CD14-positive monocyte (primary cell): ENCODE data around the gene CHST3. TPM values are rescaled to one million over a fixed set of nuclear protein-coding genes. Genes with fewer than 3 reads are reported as not detected.

Experiments used
- DNase-seq, 3 donors: peaks; one replicate each; pipeline ENCODE4 v3.0.0-alpha.2; 2011 to 2022
- H2AFZ ChIP-seq: 2 replicates; pipeline ENCODE4 v1.6.0; 2012; ENCODE audit warnings: mild to moderate bottlenecking, low read depth, low read length, inconsistent platforms; ENCODE audit not compliant: insufficient read depth, poor library complexity, severe bottlenecking
- H3K27ac ChIP-seq, 2 donors: 1 replicate in 1 of 2; 2 replicates in 1 of 2; pipeline ENCODE4 v1.5.1; 2012 to 2013; ENCODE audit warnings: low read length in 2 of 2, control low read depth in 1 of 2, inconsistent platforms in 1 of 2, low read depth in 1 of 2, mild to moderate bottlenecking in 1 of 2
- H3K27me3 ChIP-seq, 2 donors: one replicate each; pipeline versions ENCODE4 v1.6.0 to v1.6.1; 2011 to 2013; ENCODE audit warnings: low read length in 2 of 2; ENCODE audit not compliant: control insufficient read depth in 2 of 2, insufficient read depth in 2 of 2
- H3K36me3 ChIP-seq, 2 donors: replicated peaks in 1 of 2; 1 replicate in 1 of 2; 2 replicates in 1 of 2; pipeline versions ENCODE4 v1.5.1 to v1.6.1; 2012 to 2013; ENCODE audit warnings: low read length in 2 of 2, control low read depth in 1 of 2, inconsistent platforms in 1 of 2, mild to moderate bottlenecking in 1 of 2; ENCODE audit not compliant: insufficient read depth in 2 of 2, control insufficient read depth in 1 of 2
- H3K4me1 ChIP-seq, 2 donors: 1 replicate in 1 of 2; 2 replicates in 1 of 2; pipeline versions ENCODE4 v1.5.1 to v1.6.1; 2012 to 2013; ENCODE audit warnings: low read length in 2 of 2, control low read depth in 1 of 2, inconsistent platforms in 1 of 2, mild to moderate bottlenecking in 1 of 2, moderate library complexity in 1 of 2; ENCODE audit not compliant: insufficient read depth in 2 of 2, control insufficient read depth in 1 of 2
- H3K4me2 ChIP-seq: replicated peaks from 2 replicates; pipeline ENCODE3; 2012; ENCODE audit warnings: low read length, moderate library complexity, mild to moderate bottlenecking; ENCODE audit not compliant: poor library complexity, severe bottlenecking; ENCODE audit errors: extremely low read depth
- H3K4me3 ChIP-seq, 3 experiments: fragments of 200-600 bp in 1 of 3; sonication (generic) in 1 of 3; replicated peaks in 1 of 3; 1 replicate in 2 of 3; 2 replicates in 1 of 3; pipeline ENCODE4 v1.5.1; 2011 to 2013; ENCODE audit warnings: low read length in 3 of 3, mild to moderate bottlenecking in 3 of 3, control low read depth in 2 of 3, low read depth in 2 of 3, inconsistent platforms in 1 of 3, moderate library complexity in 1 of 3
- H3K79me2 ChIP-seq: 2 replicates; pipeline ENCODE4 v1.6.0; 2012; ENCODE audit warnings: mild to moderate bottlenecking, control low read depth, inconsistent platforms, low read length, moderate library complexity; ENCODE audit not compliant: insufficient read depth
- H3K9ac ChIP-seq: 2 replicates; pipeline ENCODE4 v1.6.0; 2017; ENCODE audit warnings: low read length, mild to moderate bottlenecking; ENCODE audit not compliant: insufficient read depth, poor library complexity, severe bottlenecking
- H3K9me3 ChIP-seq, 2 donors: replicated peaks in 1 of 2; 1 replicate in 1 of 2; 2 replicates in 1 of 2; pipeline versions ENCODE4 v1.5.1 to v1.6.1; 2012 to 2013; ENCODE audit warnings: low read length in 2 of 2, control low read depth in 1 of 2; ENCODE audit not compliant: control insufficient read depth in 1 of 2, insufficient read depth in 1 of 2
- H4K20me1 ChIP-seq: 2 replicates; pipeline ENCODE4 v1.6.0; 2012; ENCODE audit warnings: mild to moderate bottlenecking, low read length, control low read depth, moderate library complexity; ENCODE audit not compliant: insufficient read depth
- H3K27ac Mint-ChIP-seq, 7 donors: one replicate each; pipeline ENCODE4 v1.8.0; 2020; ENCODE audit warnings: mild to moderate bottlenecking in 7 of 7, mixed read lengths in 7 of 7, moderate library complexity in 6 of 7, inconsistent platforms in 2 of 7
- H3K27me3 Mint-ChIP-seq, 3 donors: one replicate each; pipeline ENCODE4 v1.8.0; 2021 to 2022; ENCODE audit warnings: low read depth in 3 of 3, mild to moderate bottlenecking in 3 of 3, mixed read lengths in 3 of 3, moderate library complexity in 3 of 3, inconsistent platforms in 1 of 3
- H3K36me3 Mint-ChIP-seq, 2 donors: one replicate each; pipeline ENCODE4 v1.8.0; 2020; ENCODE audit warnings: mixed read lengths in 2 of 2, inconsistent platforms in 1 of 2, mild to moderate bottlenecking in 1 of 2
- H3K4me1 Mint-ChIP-seq: one replicate; pipeline ENCODE4 v1.8.0; 2020; ENCODE audit warnings: mild to moderate bottlenecking, mixed read lengths
- H3K4me3 Mint-ChIP-seq, 2 donors: one replicate each; pipeline ENCODE4 v1.8.0; 2020; ENCODE audit warnings: mild to moderate bottlenecking in 2 of 2, mixed read lengths in 2 of 2, moderate library complexity in 1 of 2
- H3K9me3 Mint-ChIP-seq, 7 donors: one replicate each; pipeline ENCODE4 v1.8.0; 2020 to 2022; ENCODE audit warnings: mixed read lengths in 7 of 7, mild to moderate bottlenecking in 6 of 7, moderate library complexity in 6 of 7, inconsistent platforms in 2 of 7
- CTCF ChIP-seq: fragments of 200-600 bp; IDR thresholded peaks from one replicate; pipeline ENCODE4 v1.8.0; 2022; ENCODE audit warnings: antibody characterized with exemption, mild to moderate bottlenecking
- WGBS: methylation state at CpG from one replicate; pipeline ENCODE4 v1.1.5; 2013; ENCODE audit warnings: missing lambda C conversion rate; ENCODE audit not compliant: insufficient coverage; 5-methylcytosine and 5-hydroxymethylcytosine counted together
- intact Hi-C, 2 donors: fragments of 100-400 bp; cut with micrococcal nuclease; formaldehyde crosslinking; loops; one replicate each; pipeline versions ENCODE4 v1.15.0 to v1.15.1; 2023
- polyA plus RNA-seq, 3 donors: library from polyadenylated mRNA; depleted of rRNA in 1 of 3; unstranded in 2 of 3; stranded (reverse) in 1 of 3; fragments of 300-500 nt in 2 of 3; fragments of >200 nt in 1 of 3; fragmentation: Illumina TruSeq in 2 of 3; gene quantifications; 1 replicate in 2 of 3; 2 replicates in 1 of 3; pipeline ENCODE4 v1.2.3, GENCODE V29; 2012 to 2021

Gene CHST3
- polyA plus RNA-seq, 3 donors = not detected

GRCh38 chr10:71931295-71931694 is 32.9 kb upstream of the CHST3 start:
- Mint-ChIP-seq H3K9me3 (peaks cover 12 to 49% (median 31%) of the 10 kb centered on the region in 7 donors), H3K27ac (no peak overlapping the region), H3K4me3 (no peak overlapping the region), H3K36me3 (no peaks in the 10 kb centered on the region), H3K27me3 (peaks cover 4 to 17% (median 9%) of the 10 kb centered on the region in 3 donors), H3K4me1 (no peaks in the 10 kb centered on the region)
- Histone ChIP-seq H3K9ac (no peak overlapping the region), H3K4me3 (no peak overlapping the region), H2AFZ (no peak overlapping the region), H3K36me3 (no peaks in the 10 kb centered on the region), H3K27me3 (no peaks in the 10 kb centered on the region), H3K79me2 (no peaks in the 10 kb centered on the region), H3K27ac (no peak overlapping the region), H3K9me3 (peaks cover 5 to 6% of the 10 kb centered on the region in 2 donors), H3K4me2 (no peak overlapping the region), H4K20me1 (no peaks in the 10 kb centered on the region), H3K4me1 (no peaks in the 10 kb centered on the region)
- no peak for TF ChIP-seq CTCF
- intact Hi-C loops = no loop called here
- 83% methylated on average over 1 of the region's 1 CpG for WGBS
- DNase-seq = no peak

- no peak overlapping the region for H2AFZ ChIP-seq
- no peaks in the 10 kb centered on the region for H4K20me1 ChIP-seq
- no CpG with 5 or more reads among the region's 1 CpG for WGBS
- Mint-ChIP-seq H3K9me3 (peaks cover 24 to 66% (median 52%) of the 10 kb centered on the region in 7 donors), H3K4me3 (no peak overlapping the region), H3K27me3 (peaks cover 4 to 14% (median 7%) of the 10 kb centered on the region in 3 donors), H3K27ac (no peak overlapping the region), H3K4me1 (peaks cover 2% of the 10 kb centered on the region), H3K36me3 (no peaks in the 10 kb centered on the region)
- intact Hi-C loops = no loop called here
- TF ChIP-seq CTCF = no peak
- no peak overlapping the region for H3K4me2 ChIP-seq
- no peak overlapping the region for H3K4me3 ChIP-seq
- H3K79me2 ChIP-seq = no peaks in the 10 kb centered on the region
- no peaks in the 10 kb centered on the region for H3K36me3 ChIP-seq
- peaks cover 23 to 28% of the 10 kb centered on the region in 2 donors for H3K9me3 ChIP-seq
- H3K27ac ChIP-seq = no peak overlapping the region
- peaks cover 2% of the 10 kb centered on the region in 2 donors for H3K4me1 ChIP-seq
- no peak overlapping the region for H3K9ac ChIP-seq
- no peaks in the 10 kb centered on the region for H3K27me3 ChIP-seq
- DNase-seq = no peak
Measured at GRCh38 chr10:71933651-71934050, 30.5 kb upstream of the CHST3 start.
